M059J (cell line): Measurements from ENCODE around the gene SLC6A3. TPM values are rescaled to one million over a fixed set of nuclear protein-coding genes. Genes with fewer than 3 reads are reported as not detected.
"Not testable (repeated sequence)": the region's sequence is repeated elsewhere in the genome, so short reads cannot be mapped to it uniquely, and the experiment has no call there.

Source experiments
- DNase-seq: peaks from one replicate; pipeline ENCODE4 v3.0.0-alpha.2; 2012; ENCODE audit warnings: low read depth
- total RNA-seq: library from RNA; depleted of rRNA; stranded (reverse); fragments of >200 nt; shearing (Covaris generic); gene quantifications from 2 replicates; pipeline ENCODE4 v1.2.3, GENCODE V29; 2014

The SLC6A3 gene
- total RNA-seq, 1 experiment from 2014 or later, result not detected

GRCh38 chr5:1422522-1422921 lies 22.7 kb downstream of the SLC6A3 start:
- not testable (repeated sequence) for DNase-seq

DNA sequence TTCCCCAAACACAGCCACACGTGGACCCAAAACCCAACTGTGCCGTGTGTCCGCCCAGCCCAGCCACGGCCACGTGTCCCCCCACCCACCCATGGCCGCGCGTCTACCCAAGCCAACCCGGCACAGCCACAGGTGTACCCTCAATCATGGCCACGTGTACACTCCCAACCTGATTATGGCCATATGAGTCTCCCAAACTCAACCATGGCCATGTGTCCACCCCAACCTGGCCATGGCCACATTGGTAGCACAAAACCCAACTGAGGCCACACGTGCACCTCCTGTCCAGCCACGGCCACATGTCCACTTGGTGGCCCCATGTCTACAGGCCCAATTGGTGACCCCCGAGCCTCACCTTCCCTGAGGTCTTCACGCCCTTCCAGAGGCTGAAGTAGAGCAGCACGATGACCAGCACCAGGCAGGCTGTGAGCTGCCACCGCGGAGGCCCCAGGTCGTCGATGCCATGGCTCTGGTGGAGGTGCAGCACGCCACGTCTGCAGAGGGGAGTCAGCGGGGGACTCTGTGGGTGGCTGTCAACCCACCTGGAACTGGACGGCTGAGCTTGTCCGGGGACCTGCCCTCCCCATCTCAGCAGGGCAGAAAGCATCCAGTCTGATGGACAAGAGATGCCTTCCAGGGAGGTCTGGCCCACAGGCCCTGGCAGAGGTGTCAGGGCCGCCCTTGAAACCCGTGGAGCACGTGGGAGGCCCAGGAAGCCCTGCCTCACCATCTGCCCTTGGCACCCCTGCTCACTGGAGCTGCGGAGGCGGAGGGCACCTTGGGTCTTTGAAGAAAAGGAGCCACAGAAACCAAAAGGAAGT lies 23.5 kb downstream of the SLC6A3 start:
- no peak for DNase-seq

GRCh38 chr5:1420211-1421195 lies 24.7 kb downstream of the SLC6A3 start:
- no peak for DNase-seq

GRCh38 chr5:1419476-1420210 lies 25.6 kb downstream of the SLC6A3 start:
- DNase-seq, result no peak

- no peak for DNase-seq
These were observed 26.3 kb downstream of the SLC6A3 start for GRCh38 chr5:1418921-1419280.

DNA sequence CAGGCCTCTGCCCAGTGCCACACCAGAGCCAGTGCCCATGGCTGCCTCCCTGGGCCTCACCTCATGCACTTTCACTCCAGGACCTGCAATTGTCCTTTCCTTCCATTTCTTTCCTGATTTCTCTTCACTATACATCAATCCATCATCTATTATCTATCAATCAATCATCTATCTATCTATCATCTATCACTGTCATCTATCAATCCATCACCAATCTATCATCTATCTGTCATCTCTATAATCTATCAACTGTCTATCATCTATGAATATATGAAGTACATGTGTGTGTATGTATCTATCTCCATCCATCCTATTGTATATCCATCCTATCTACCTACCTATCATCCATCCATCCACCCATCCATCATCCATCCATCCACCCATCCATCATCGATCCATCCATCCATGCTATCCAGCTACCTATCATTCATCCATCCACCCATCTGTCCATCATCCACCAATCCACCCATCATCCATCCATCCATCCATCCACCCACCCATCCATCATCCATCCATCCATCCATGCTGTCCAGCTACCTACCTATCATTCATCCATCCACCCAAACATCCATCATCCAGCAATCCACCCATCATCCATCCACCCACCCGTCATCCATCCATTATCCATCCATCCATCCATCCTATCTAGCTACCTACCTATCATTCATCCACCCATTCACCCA lies 26.9 kb downstream of the SLC6A3 start:
- no peak for DNase-seq

- no peak for DNase-seq
These were observed 27.5 kb downstream of the SLC6A3 start for GRCh38 chr5:1417586-1418225.

- no peak for DNase-seq
These were observed 28.3 kb downstream of the SLC6A3 start for GRCh38 chr5:1416856-1417469.

DNA sequence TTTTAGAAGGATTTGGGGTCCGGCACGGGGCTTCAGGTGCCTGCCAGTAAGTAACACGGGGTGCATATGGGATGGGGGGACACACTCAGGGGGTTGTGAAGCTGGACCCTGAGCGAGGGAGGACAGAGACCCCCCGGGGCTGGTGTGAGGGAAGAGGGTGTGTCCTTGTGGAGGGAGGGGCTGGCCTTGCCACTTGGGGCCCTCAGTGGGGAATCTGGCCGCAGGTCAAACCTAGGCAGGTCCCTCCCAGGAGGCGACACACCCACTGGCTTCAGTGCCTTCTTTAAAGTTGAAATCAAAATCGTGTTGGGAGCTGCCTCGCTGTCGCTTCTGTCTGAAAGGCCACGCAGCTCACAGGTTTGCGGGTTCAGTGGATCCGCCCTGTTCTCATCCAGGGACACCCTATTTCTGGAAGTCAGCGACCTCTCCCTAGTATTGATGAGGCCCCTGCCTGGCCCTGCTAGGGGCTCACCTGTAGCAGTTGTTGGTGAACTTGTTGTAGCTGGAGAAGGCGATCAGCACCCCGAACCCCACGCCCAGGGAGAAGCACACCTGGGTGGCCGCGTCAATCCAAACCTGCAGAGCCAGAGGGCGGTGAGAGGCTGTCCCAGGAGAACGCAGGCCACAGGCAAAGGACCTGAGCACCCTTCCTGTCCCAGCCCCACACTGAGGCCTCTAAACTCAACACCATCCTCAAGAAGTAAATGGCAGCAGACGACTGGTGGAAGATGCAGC lies 29.4 kb downstream of the SLC6A3 start:
- DNase-seq, result no peak

- no peak for DNase-seq
These were observed 30.2 kb downstream of the SLC6A3 start for GRCh38 chr5:1415059-1415425.

DNA sequence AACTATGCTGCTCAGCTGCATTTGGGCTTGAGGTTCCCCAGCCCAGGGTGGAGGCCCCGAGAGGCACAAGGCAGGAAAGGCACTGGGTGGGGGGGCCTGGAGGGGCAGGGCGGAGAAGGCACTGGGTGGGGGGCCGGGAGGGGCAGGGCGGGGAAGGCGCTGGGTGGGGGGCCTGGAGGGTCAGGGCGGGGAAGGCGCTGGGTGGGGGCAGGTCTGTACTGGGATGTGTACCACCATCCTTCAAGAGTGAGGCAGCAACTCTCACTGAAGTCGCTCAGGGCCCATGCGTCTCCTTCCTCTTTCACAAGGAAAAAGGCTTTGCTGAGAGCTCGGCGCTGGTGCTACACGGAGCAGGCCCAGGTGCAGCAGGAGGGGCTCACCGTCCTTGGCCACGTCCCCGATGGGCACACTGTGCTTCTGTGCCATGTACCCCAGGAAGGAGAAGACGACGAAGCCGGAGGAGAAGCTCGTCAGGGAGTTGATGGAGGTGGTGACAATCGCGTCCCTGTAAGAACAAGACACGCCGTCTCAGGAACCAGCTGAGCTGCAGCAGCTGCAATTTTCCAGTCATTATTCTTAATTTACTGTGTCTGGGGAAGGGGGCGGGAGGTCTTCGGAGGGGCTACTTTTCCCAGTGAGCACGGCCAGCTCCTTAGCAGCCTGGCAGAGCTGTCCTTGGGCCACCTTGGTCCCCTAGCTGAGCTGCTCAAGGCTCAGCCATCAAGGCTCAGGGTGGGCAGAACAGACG lies 30.8 kb downstream of the SLC6A3 start:
- DNase-seq, result no peak

- DNase-seq, result no peak
These were observed 31.5 kb downstream of the SLC6A3 start for GRCh38 chr5:1413611-1414241.

- DNase-seq, result no peak
These were observed 32.0 kb downstream of the SLC6A3 start for GRCh38 chr5:1413211-1413610.

- no peak for DNase-seq
These were observed 32.6 kb downstream of the SLC6A3 start for GRCh38 chr5:1412621-1413020.

GRCh38 chr5:1412163-1412562 lies 33.1 kb downstream of the SLC6A3 start:
- DNase-seq, result no peak

DNA sequence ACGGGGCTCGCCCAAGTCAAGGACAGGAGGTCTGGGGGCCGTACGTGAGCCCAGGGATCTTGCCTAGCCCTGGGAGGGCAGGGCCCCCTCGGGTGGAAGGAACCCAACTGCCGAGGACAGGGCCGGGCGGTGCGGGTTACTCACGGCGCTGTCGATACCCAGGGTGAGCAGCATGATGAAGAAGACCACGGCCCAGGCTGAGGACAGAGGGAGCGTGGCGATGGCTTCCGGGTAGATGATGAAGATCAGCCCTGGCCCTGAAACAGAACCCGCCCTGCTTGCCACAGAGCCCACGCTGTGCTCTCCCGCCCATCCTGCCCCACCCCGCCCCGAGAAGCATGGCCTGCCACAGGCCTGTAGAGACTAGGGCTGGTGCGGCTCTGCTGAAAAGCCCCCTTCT lies 34.1 kb downstream of the SLC6A3 start:
- DNase-seq, result no peak

GRCh38 chr5:1410156-1411014 lies 34.9 kb downstream of the SLC6A3 start:
- no peak for DNase-seq
